Measurements from ENCODE around the gene ACVR1C.
"Not testable (repeated sequence)": the region's sequence is repeated elsewhere in the genome, so short reads cannot be mapped to it uniquely, and the experiment has no call there.

ACVR1C gene

DNA sequence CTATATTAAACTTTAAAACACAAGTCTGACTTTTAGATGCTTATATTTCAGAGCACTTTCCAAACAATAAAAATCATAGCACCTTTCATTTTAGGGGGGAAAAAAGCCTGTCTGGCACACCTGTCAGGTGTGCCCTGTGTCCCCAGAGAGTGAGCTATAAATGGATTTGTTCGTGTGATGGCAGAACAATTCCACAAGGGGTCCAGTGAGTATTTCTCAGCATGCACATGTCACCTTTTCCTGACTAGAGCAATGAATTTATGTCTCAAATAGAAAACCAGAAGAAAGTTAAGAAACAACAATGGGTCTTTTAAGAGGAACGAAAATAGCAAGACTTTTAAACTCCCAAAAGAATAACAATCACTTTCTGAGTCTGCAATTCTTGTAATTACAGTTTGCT, 55.9 kb downstream of the ACVR1C start:
- DNase-seq, result no peak

GRCh38 chr2:157566623-157567022, 62.0 kb downstream of the ACVR1C start:
- not testable (repeated sequence) for DNase-seq

DNA sequence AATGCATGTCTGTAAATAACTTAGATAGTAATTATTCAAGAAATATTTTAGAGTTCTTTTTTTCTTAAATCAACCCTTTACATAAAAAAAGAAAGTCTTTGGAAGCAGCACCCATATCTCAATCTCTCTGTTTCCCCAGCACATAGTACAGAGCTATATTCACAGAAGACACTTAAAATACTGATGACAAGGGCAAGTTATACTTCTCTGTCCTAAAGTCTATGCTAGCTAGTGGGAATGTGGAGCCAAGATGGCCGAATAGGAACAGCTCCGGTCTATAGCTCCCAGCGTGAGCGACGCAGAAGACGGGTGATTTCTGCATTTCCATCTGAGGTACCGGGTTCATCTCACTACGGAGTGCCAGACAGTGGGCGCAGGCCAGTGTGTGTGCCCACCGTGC, 62.6 kb downstream of the ACVR1C start:
- not testable (repeated sequence) for DNase-seq

GRCh38 chr2:157565550-157565949, 63.1 kb downstream of the ACVR1C start:
- DNase-seq, result no peak

- DNase-seq, result no peak
These were observed 68.8 kb downstream of the ACVR1C start for GRCh38 chr2:157559890-157560289.

DNA sequence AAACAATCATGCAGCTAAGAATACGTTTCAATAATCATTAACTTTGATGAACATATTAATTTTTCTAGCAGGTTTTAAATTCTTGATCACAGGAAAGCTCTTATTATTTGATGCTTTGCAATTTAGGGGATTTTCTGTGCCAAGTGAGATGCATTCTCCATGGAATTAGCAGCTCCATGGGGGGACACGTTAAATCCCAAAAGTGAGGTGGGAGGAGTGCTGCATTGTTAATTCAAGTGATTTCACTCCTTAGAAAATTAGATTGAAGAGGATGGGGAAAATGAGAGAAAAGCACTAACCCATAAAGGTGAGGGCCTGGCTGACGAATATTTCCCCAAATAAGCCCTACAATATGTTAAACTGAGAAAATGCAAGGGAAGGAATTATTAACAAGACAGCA, 69.2 kb downstream of the ACVR1C start:
- no peak for DNase-seq

- no peak for DNase-seq
These were observed 69.6 kb downstream of the ACVR1C start for GRCh38 chr2:157559061-157559460.

- no peak for DNase-seq
These were observed 70.9 kb downstream of the ACVR1C start for GRCh38 chr2:157557770-157558169.

DNA sequence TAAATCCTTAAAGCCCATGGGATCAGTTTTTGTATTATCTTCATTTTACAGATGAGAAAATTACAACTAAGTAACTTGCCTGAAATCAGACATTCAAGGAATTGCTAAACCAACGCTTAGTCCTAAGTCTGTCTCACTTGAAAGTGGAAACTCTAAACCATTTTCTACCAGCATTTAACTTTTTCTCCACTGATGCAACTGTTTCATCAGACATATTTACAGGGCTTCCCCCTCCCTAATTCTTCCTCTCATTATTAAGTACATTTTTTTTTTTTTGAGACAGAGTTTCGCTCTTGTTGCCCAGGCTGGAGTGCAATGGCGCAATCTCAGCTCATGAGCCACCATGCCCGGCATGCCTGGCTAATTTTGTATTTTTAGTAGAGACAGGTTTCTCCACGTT, 88.6 kb downstream of the ACVR1C start:
- DNase-seq, result no peak

DNA sequence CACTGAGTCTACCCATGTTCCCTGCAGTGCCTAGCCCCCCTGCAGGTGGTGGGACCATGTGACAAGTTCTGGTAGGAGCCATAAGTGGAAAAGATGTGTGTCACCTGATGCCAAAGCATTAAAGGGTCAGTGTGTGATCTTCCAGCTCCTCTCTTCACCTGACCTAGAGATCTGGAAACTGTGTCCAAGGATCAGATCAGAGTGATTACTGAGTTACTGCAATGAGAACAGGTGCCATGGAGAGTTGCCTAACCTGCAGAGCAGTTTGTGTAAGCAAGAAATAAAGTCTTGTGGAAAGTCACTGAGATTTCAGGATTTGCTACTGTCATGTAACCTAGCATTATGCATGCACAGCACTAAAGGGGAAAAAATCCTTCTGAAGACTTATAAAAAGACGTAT, 90.6 kb downstream of the ACVR1C start:
- no peak for DNase-seq

DNA sequence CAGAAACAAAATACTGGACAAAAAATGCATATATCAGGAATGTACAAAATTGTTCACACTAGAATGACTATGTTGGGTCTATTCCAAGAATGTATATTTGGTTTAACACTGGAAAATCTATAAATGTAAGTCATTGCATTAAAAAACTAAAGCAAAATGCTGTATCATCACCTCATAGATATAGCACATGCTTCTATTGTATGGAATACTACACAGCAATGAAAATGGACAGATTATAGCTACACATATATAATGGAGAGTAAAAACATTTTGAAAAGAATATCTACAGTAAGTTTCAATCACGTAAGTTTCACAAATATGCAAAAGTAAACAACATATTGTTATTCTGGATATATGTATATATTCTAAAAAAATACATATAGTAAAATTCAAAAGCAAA, 91.8 kb downstream of the ACVR1C start:
- DNase-seq, result no peak

DNA sequence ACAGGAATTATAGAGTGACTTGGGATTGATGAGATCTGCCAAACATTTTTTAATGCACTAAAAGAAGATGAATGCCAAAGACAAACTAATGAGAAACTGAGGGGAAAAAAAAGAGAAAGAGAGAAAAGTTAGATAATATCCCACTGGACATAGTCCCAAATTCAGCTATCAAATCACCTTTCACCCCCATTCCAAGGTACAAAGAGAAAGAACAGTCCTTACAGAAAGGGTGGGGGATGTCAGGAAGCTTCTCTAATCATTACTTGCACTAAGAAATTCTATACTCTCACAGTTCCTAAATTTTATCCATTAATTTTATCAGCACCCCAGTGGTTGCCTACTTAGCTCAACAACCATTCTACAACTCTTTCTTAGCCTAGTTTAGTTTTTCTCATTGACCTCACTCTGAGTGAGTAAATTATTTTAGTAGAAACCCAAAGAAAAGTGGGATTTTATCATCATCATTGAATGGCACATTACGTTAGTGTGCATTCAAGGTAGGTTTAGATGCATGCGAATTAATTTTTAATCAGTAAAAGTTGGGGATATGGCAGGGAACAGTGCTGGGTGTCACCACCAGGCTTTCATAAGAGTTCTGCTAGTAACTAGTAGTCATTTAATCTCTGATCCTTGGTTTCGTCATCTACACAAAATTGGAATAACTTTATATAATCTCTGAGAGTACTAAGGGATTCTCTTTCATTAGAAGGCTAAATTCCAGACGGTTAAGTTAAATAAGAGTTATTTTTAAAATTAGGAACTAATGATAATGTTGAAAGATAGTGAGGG, 99.5 kb downstream of the ACVR1C start:
- no peak for DNase-seq

DNA sequence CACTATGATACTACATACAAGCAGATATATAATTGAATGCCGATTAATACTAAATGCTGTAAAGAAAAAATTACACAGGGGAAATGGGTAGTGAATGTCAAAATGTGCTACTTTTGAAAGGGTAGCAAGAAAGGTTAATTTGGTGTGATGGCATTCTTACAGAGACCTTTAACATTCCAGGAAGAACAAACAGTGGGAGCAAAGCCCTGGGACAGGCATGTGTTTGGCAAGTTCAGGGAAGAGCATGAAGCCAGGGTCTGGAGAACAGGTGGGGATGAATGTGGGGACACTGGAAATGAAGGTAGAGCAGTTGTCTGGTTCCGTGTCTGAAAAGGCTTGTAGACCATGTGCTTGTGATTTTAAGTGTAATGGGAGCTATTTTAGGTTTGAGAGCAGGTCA, 102.6 kb downstream of the ACVR1C start:
- no peak for DNase-seq

DNA sequence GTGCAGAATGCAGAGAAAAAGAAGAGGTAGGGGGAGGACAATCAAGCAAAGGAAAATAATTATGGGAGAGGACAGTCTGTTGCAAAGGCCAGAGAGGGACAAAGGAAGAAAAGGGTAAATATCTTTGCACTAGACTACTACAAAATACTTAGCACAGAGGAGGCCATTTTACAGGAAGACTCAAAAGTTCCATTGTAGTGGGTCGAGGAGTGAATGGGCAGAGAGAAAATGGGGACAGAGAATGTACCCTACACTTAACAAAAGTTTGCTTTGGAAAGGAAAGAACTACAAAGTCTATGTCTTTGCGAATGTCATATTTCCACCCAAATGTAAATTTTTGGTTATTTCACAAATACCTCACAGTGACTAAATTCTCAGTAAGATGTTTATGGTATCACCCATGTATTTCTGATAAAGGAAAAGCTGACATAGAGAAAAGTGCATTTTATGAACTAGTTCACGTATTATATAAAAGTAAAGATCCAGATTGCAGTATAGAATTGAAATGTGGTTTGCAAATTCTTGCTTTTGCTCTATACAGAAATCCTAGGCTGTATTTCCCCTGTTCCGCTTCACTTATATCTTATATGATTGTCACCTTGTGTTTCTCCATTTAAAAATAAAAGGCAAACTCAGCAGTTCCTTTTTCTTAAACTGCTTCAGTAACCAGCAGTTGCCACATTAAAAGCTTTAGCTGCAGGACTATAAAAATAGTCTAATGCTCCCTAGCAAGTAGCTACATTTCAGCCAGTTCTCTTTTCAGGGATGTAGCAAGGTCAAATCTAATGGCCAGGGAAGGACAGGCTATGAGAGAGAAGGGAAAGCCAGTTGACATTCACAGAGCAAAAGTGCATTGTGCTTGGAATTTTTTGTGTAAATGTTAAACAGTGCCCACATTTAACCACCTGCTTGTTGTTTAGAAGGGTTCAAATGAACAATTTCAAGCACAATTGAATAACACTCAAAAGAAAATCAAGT, 105.1 kb downstream of the ACVR1C start:
- DNase-seq, result no peak

DNA sequence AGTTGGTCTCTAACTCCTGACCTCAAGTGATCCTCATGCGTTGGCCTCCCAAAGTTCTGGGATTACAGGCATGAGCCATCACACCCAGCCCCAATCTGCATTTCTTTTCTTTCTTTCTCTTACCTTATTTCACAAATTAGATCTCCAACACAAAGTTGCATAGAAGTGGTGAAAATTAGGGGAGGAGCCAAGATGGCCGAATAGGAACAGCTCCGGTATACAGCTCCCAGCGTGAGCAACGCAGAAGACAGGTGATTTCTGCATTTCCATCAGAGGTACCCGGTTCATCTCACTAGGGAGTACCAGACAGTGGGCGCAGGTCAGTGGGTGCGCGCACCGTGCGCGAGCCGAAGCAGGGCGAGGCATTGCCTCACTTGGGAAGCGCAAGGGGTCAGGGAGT, 113.7 kb downstream of the ACVR1C start:
- not testable (repeated sequence) for DNase-seq

DNA sequence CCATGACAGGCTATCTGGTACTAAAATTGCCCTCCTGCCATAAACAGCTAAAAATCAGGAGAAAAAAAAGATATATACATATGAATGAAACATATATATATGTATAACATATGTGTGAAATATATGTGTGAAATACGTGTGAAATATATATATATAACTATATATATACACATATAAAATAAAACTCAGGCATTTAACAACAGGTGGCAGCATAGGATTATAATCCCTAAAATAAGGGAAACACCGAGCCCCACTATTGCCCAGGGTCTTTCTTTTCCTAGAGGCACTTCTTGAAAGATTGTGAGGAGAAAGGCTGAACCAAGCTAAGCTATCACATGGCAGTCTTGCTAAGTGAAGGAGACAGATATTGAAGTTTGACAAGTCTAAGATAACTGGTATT, 118.9 kb downstream of the ACVR1C start:
- DNase-seq, result no peak

DNA sequence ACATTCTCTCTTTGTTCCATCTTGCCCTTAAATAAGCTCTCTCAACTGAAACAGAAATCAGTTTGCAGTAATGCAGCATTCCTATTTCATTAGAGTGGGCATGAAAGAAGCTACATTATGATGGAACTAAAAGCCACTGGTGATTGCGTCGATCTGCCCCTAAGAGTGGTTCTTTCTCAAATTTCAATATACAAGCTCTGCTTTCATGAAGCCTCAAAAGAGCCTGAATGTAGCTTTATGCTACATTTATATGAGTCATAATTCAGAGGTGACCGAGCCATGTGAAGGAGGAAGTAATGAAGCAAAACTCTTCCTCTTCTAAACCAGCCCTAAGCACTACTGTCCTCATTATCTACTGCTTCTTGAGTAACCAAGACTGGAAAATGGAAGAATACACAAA, 120.0 kb downstream of the ACVR1C start:
- DNase-seq, result no peak

DNA sequence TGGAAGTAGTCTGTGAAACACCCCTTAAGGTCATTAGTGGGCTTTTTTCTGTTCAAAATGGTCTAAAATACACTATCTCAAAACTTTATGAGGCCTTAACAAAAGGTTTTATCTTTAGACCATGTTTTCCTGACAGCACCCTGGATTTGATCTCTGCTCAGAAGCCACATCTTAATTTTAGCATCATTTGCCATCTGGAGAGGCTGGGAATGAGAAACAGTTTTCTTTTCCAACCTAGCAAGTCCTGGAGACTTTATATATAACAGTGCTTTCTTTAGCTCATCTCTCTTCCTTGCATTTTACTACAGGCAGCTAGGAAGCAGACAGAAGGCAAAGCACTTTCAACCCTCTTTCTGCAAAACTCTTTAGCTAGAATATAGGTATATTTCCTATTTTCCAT, 122.1 kb downstream of the ACVR1C start:
- DNase-seq, result no peak

DNA sequence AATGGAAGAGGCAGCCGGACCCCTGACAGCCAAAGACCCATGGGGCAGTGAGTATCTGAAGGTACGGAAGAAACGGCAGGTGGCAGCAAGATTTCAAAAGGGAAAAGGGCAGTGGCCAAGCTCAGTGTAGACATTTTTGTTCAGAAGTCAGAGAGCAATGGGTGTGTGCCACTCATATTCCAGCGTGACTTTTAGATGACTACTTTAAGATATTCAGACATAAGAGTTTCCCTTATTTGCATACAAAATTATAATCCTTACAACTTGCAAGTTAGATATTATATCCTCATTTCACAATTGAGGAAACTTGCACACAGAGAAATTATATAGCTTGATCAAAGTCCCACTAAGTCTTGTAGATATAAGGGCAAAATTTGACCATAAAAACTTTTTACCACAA, 124.0 kb downstream of the ACVR1C start:
- DNase-seq, result no peak

DNA sequence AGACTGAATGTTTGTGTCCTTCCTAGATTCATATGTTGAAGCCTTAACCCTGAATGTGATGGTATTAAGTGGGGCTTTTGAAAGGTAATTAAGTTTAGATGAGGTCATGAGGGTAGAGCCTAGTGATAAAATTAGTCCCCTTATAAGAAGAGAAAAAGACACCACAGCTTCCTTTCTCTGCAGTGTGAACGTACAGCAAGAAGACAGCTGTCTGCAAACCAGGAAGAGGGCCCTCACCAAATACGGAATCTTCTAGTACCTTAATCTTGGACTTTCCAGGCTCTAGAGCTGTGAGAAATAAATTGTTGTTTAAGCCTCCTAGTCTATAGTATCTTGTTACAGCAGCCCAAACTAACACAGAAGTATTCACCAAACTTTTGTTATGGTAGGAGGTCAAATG, 127.6 kb downstream of the ACVR1C start:
- no peak for DNase-seq

DNA sequence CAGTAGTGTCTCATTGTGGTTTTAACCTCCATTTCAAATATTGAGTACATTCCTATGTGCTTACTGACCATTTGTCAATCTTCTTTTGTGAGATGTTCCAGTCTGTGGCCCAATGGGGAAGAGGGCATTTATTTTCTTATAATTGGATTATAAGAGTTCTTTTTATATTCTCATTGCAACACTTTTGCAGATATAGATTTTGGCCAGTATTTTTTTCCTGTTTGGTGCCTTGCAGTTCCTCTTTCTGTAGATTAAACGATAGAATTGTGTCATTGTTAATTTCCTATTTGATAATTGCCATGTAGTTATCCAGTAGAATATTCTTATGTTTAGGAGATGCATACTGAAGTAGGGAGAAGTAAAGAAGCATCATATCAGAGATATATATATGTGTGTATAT, 128.3 kb downstream of the ACVR1C start:
- DNase-seq, result no peak

- DNase-seq, result no peak
These were observed 130.2 kb downstream of the ACVR1C start for GRCh38 chr2:157498483-157498882.

GRCh38 chr2:157497638-157498314, 130.9 kb downstream of the ACVR1C start:
- no peak for DNase-seq

All from activated effector memory CD4-positive, alpha-beta T cell treated with Interleukin-2 at 50 U/mL for 16 hours (primary cell).